ENCODE results near the gene SPTSSA.
"Not testable (repeated sequence)": the region's sequence is repeated elsewhere in the genome, so short reads cannot be mapped to it uniquely, and the experiment has no call there.

Gene SPTSSA

GRCh38 chr14:34472706-34473279 is 10.8 kb upstream of the SPTSSA start:
- no peak for DNase-seq (ENCODE audit: low read depth)

- no peak for DNase-seq (ENCODE audit: low read depth)
These were observed 8.3 kb upstream of the SPTSSA start for GRCh38 chr14:34470319-34470718.

GRCh38 chr14:34466691-34467090 is 4.7 kb upstream of the SPTSSA start:
- no peak for DNase-seq (ENCODE audit: low read depth)

DNA sequence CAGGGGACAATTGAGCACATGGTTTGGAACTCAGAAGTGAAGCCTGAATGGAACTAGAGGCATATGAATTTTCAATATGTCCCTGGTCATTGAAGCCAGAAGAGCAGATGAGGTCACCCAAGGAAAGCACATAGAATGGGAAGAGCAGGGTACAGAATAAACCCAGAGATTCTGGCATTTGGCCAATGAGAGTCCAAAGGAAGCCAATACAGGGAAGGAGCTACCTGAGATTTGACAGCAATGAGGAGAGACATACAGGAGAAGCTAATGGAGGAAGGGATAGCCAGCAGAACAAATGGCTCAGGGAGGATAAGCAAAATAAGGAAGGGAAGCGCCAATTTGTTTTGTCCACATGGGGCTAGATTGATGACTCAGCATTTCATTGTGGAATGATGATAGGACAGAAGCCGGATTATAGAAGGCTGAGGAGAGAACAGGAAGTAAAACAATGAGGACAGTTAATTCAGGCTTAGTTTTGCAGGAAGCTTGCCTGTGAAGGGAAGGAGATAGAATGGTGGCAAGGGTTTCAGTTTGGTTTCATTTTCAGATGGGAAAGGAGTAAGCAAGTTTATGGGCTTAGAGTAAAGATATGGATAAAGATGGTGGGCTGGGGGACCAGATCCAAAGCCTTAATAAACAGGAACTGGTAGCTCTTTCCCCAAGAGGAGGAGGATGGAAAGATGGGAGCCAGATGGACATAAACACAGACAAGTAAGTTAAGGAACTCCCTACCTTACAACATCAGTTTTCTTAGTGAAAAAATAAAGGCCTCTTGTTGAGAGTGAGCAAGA is 3.2 kb upstream of the SPTSSA start:
- no peak for DNase-seq (ENCODE audit: low read depth)

GRCh38 chr14:34463598-34463961 is 1.5 kb upstream of the SPTSSA start:
- no peak for DNase-seq (ENCODE audit: low read depth)

GRCh38 chr14:34461334-34462131 is 507 bp downstream of the SPTSSA start:
- DNase-seq (ENCODE audit: low read depth) = no peak

- no peak for DNase-seq (ENCODE audit: low read depth)
These were observed 1.2 kb downstream of the SPTSSA start for GRCh38 chr14:34460841-34461240.

GRCh38 chr14:34460295-34460694 is 1.7 kb downstream of the SPTSSA start:
- no peak for DNase-seq (ENCODE audit: low read depth)

DNA sequence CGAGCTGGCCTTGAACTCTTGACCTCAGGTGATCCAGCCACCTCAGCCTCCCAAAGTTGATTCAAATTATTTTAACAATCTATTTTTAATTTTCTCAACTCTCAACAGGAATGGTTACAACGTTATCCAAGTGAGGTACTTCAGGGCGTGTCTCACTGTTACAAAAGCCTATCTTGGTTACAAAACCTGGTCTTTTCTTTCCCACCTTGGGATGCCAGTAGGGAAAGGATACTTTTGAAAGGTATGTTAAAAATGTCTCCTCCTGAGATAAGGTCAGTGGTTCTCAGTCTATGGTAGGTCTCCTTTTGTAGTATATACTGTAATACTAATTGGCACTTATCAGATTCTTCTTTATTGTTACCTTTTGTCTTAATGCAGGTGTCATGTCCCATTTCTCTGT is 4.9 kb downstream of the SPTSSA start:
- no peak for DNase-seq (ENCODE audit: low read depth)

DNA sequence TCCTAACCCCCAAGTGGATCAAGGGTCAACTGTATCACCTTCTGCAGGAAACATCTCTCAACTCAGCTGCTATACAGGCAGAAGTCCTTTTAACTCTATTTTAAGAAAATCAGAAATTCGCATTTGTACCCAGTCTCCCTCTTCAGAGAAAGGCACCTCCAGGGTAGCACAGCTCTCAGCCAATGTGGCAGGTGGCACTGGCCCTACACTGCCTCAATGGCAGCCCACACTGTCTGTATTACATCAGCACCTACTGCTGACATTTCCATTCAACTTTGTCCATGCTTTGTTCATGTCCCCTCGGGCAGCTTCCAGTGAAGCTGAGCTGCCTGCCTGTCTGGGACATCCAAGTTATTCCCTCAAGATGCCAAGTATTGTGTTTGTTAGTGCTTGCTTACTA is 8.8 kb downstream of the SPTSSA start:
- no peak for DNase-seq (ENCODE audit: low read depth)

- no peak for DNase-seq (ENCODE audit: low read depth)
These were observed 9.7 kb downstream of the SPTSSA start for GRCh38 chr14:34452258-34452822.

GRCh38 chr14:34450958-34451357 is 11.1 kb downstream of the SPTSSA start:
- DNase-seq (ENCODE audit: low read depth) = no peak

DNA sequence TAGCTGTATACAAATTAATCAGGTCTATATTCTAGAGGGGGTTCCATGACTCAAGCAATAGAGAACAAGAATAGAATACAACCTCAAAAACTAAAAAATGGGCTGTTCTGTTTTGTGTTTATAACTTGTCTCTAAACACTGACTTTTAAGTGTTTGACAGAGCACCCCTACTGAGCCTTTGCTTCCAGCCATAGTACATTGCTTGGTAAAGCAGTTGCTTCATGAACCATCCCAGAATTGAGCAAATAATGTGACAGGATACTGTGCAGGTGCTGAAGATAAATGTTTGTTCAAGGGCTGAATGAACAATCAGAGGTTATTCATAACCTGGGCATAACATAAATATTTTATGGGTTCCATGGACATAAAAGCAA is 11.5 kb downstream of the SPTSSA start:
- DNase-seq (ENCODE audit: low read depth) = no peak

GRCh38 chr14:34449819-34450541 is 12.1 kb downstream of the SPTSSA start:
- DNase-seq (ENCODE audit: low read depth) = no peak

DNA sequence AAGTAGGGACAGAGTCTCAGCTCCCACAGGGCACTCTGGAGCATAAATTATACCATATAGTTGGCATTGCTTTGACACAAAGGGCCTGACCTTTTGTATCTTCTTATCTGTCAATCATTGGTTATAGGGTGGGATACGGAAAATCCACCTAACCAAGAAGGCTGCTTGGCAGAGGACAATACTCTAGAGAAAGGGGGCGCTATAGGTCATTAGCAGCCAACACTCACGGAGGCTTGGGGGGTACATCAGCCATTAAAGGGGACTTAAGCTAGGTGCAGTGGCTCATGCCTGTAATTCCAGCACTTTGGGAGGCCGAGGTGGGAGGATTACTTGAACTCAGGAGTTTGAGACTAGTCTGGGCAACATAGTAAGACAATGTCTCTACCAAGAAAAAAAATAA is 22.9 kb downstream of the SPTSSA start:
- no peak for DNase-seq (ENCODE audit: low read depth)

DNA sequence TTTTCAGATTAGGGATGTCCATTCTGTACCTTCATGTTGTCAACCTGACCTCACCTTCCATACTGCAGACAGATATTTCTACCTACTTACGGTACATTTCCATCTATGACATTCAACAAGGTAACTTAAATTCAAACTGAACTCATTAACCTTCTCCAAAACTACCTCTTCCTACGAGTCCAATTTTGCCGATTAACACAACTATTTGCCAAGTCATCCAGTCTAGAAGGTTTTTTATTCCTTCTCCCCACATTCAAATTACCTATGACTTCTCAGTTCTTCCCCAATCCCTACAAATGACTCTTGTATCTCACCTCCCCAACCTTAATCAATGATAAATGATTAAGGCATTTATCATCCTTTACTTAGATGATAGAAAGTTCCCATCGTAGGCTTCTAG is 23.6 kb downstream of the SPTSSA start:
- DNase-seq (ENCODE audit: low read depth) = no peak

DNA sequence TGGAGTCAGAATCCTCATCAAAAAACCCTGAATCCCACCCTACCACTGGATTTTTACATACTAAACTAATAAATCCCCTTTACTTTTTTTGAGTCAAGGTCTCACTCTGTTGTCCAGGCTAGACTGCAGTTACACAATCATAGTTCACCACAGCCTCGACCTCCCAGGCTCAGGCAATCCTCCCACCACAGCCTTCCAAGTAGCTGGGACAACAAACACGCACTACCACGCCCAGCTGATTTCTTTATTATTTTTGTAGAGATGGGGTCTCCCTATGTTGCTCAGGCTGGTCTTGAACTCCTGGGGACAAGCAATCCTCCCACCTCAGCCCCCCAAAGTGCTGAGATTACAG is 24.3 kb downstream of the SPTSSA start:
- DNase-seq (ENCODE audit: low read depth) = no peak

DNA sequence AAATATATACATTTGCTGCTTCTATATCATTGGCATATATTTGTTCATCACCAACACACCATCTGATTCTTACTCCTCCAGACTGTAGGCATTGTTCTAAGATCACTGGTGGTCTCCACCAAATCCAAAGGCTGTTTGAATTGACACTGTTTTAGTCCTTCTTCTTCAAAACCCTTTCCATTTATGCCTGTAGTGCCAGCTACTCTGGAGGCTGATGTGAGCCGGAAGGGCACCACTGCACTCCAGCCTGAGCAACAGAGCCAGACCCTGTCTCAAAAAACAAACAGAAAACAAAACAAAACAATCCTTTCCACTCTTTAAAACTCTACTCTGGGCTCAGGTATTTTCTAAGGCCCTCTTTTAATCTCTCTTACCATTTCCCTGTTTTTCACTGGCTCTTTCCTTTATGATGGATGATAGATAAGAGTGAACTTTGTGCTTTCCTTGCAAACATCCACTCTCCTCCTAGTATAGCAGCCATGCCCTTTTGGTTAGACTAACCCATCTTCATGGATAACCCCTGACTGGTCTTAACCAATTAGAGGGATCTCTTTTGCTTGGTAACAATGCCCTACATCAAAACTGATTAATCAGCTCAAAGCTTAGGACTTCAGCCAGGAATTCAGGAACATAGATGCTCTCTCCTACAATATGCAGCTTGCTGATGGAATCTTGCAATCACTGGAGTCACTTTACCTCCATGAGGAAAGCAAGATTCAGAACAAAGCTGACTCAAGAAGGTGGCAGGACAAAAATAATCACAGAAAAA is 24.9 kb downstream of the SPTSSA start:
- DNase-seq (ENCODE audit: low read depth) = no peak

GRCh38 chr14:34436118-34436905 is 25.7 kb downstream of the SPTSSA start:
- no peak for DNase-seq (ENCODE audit: low read depth)

- DNase-seq (ENCODE audit: low read depth) = no peak
These were observed 28.1 kb downstream of the SPTSSA start for GRCh38 chr14:34433957-34434356.

- DNase-seq (ENCODE audit: low read depth) = not testable (repeated sequence)
These were observed 34.0 kb downstream of the SPTSSA start for GRCh38 chr14:34428102-34428466.
